MM.1S (cell line): ENCODE data around the gene GPX6.
"Not testable (repeated sequence)": the region's sequence is repeated elsewhere in the genome, so short reads cannot be mapped to it uniquely, and the experiment has no call there.

Experiments used
- DNase-seq: peaks from one replicate; pipeline ENCODE4 v3.0.0-alpha.2; 2015
- H2AFZ ChIP-seq: fragments of 300-600 bp; sonication (generic); 2 replicates; pipeline ENCODE4 v1.6.0; 2016; ENCODE audit warnings: antibody characterized with exemption, low read length
- H3F3A ChIP-seq: fragments of 300-600 bp; sonication (generic); 2 replicates; pipeline ENCODE4 v1.6.1; 2016; ENCODE audit warnings: mild to moderate bottlenecking, antibody characterized with exemption, low read length, moderate library complexity, mixed read lengths; ENCODE audit not compliant: insufficient read depth
- H3K27ac ChIP-seq: fragments of 300-600 bp; sonication (generic); 2 replicates; pipeline ENCODE4 v1.5.1; 2016; ENCODE audit warnings: mild to moderate bottlenecking, low read length
- H3K27me3 ChIP-seq: fragments of 300-600 bp; sonication (generic); replicated peaks from 2 replicates; pipeline ENCODE4 v1.6.0; 2016; ENCODE audit warnings: low read length; ENCODE audit not compliant: insufficient read depth
- H3K36me3 ChIP-seq: fragments of 300-600 bp; sonication (generic); replicated peaks from 2 replicates; pipeline ENCODE4 v1.6.1; 2016; ENCODE audit warnings: mild to moderate bottlenecking, low read length, mixed read lengths; ENCODE audit not compliant: insufficient read depth
- H3K4me1 ChIP-seq: fragments of 300-600 bp; sonication (generic); 2 replicates; pipeline ENCODE4 v1.6.1; 2016; ENCODE audit warnings: low read length, mixed read lengths
- H3K4me2 ChIP-seq: fragments of 300-600 bp; sonication (generic); 2 replicates; pipeline ENCODE4 v1.6.0; 2016; ENCODE audit warnings: low read depth, low read length
- H3K4me3 ChIP-seq: fragments of 300-600 bp; sonication (generic); 2 replicates; pipeline ENCODE4 v1.5.1; 2016; ENCODE audit warnings: low read length, mixed read lengths
- H3K79me2 ChIP-seq: fragments of 300-600 bp; sonication (generic); 2 replicates; pipeline ENCODE4 v1.6.1; 2016; ENCODE audit warnings: mixed run types, low read length, mixed read lengths
- H3K9ac ChIP-seq: fragments of 300-600 bp; sonication (generic); 2 replicates; pipeline ENCODE4 v1.6.1; 2016; ENCODE audit warnings: low read length, mixed read lengths
- H3K9me2 ChIP-seq: fragments of 300-600 bp; sonication (generic); replicated peaks from 2 replicates; pipeline ENCODE4 v1.6.1; 2016; ENCODE audit warnings: mild to moderate bottlenecking, low read length, mixed read lengths; ENCODE audit not compliant: insufficient read depth
- H3K9me3 ChIP-seq: fragments of 300-600 bp; sonication (generic); replicated peaks from 2 replicates; pipeline ENCODE4 v1.6.1; 2016; ENCODE audit warnings: mild to moderate bottlenecking, low read length, mixed read lengths; ENCODE audit not compliant: insufficient read depth
- H4K20me1 ChIP-seq: fragments of 300-600 bp; sonication (generic); 2 replicates; pipeline ENCODE4 v1.6.1; 2016; ENCODE audit warnings: mild to moderate bottlenecking, low read length, moderate library complexity, mixed read lengths; ENCODE audit not compliant: insufficient read depth
- CTCF ChIP-seq: fragments of 300-600 bp; sonication (generic); IDR thresholded peaks from 2 replicates; pipeline ENCODE4 v1.5.1; 2016; ENCODE audit warnings: antibody characterized with exemption, low read length, mixed read lengths
- EZH2 ChIP-seq: fragments of 300-600 bp; sonication (generic); optimal IDR thresholded peaks from 2 replicates; pipeline ENCODE3; 2017; ENCODE audit warnings: low read depth, mild to moderate bottlenecking, antibody characterized with exemption, low read length, mixed read lengths
- EZH2phosphoT487 ChIP-seq: fragments of 300-600 bp; sonication (generic); IDR thresholded peaks from 2 replicates; pipeline ENCODE4 v1.6.1; 2018; ENCODE audit warnings: antibody characterized with exemption, low read length

GPX6 gene

GRCh38 chr6:28517964-28518363 lies 2.4 kb upstream of the GPX6 start:
- Histone ChIP-seq H3K79me2 (no peaks in the 10 kb centered on the region), H3K9ac (no peak overlapping the region), H3K27ac (no peak overlapping the region), H3K9me2 (no peaks in the 10 kb centered on the region), H3F3A (no peaks in the 10 kb centered on the region), H3K36me3 (no peaks in the 10 kb centered on the region), H4K20me1 (no peaks in the 10 kb centered on the region), H3K4me3 (no peak overlapping the region), H3K4me2 (no peak overlapping the region), H3K9me3 (no peaks in the 10 kb centered on the region), H3K4me1 (no peaks in the 10 kb centered on the region), H3K27me3 (no peaks in the 10 kb centered on the region), H2AFZ (no peak overlapping the region)
- TF ChIP-seq CTCF (no peak), EZH2phosphoT487 (no peak), EZH2 (no peak)
- DNase-seq = no peak

- not testable (repeated sequence) for DNase-seq, H3F3A ChIP-seq, H3K9me3 ChIP-seq, H3K4me3 ChIP-seq, H4K20me1 ChIP-seq, H3K9ac ChIP-seq, H3K27ac ChIP-seq, H2AFZ ChIP-seq, H3K27me3 ChIP-seq, H3K36me3 ChIP-seq, H3K4me2 ChIP-seq, H3K79me2 ChIP-seq, H3K9me2 ChIP-seq, H3K4me1 ChIP-seq
Measured at GRCh38 chr6:28512387-28512786, 3.2 kb downstream of the GPX6 start.

GRCh38 chr6:28511628-28512300 lies 3.8 kb downstream of the GPX6 start:
- Histone ChIP-seq H3K79me2 (no peaks in the 10 kb centered on the region), H3K9me3 (no peaks in the 10 kb centered on the region), H3K9ac (no peak overlapping the region), H3K27me3 (no peaks in the 10 kb centered on the region), H3K4me3 (no peak overlapping the region), H3K36me3 (no peaks in the 10 kb centered on the region), H3K4me1 (no peaks in the 10 kb centered on the region), H3F3A (no peaks in the 10 kb centered on the region), H3K27ac (no peak overlapping the region), H4K20me1 (no peaks in the 10 kb centered on the region), H2AFZ (no peak overlapping the region), H3K9me2 (no peaks in the 10 kb centered on the region), H3K4me2 (no peak overlapping the region)
- DNase-seq = no peak
- TF ChIP-seq EZH2phosphoT487 = no peak
- no peak for TF ChIP-seq CTCF
- no peak for TF ChIP-seq EZH2

GRCh38 chr6:28506807-28507475 lies 8.7 kb downstream of the GPX6 start:
- no peaks in the 10 kb centered on the region for H3K79me2 ChIP-seq
- H3K4me1 ChIP-seq = no peaks in the 10 kb centered on the region
- H3K9ac ChIP-seq = no peak overlapping the region
- H3K9me3 ChIP-seq = no peaks in the 10 kb centered on the region
- DNase-seq = no peak
- no peaks in the 10 kb centered on the region for H3F3A ChIP-seq
- no peaks in the 10 kb centered on the region for H4K20me1 ChIP-seq
- H3K27me3 ChIP-seq = no peaks in the 10 kb centered on the region
- H3K27ac ChIP-seq = no peak overlapping the region
- H2AFZ ChIP-seq = no peak overlapping the region
- H3K9me2 ChIP-seq = no peaks in the 10 kb centered on the region
- TF ChIP-seq EZH2 = no peak
- TF ChIP-seq CTCF = no peak
- no peak for TF ChIP-seq EZH2phosphoT487
- no peaks in the 10 kb centered on the region for H3K36me3 ChIP-seq
- no peak overlapping the region for H3K4me2 ChIP-seq
- no peak overlapping the region for H3K4me3 ChIP-seq
